ENCODE results near the gene KDM4C. TPM values are rescaled to one million over a fixed set of nuclear protein-coding genes. Genes with fewer than 3 reads are reported as not detected.

KDM4C gene
- total RNA-seq, 2 experiments from 2014 or later, result 60.1 to 61.3 TPM

GRCh38 chr9:6897898-6898302 is 140.1 kb downstream of the KDM4C start:
- DNase-seq, result no peak
- peaks cover 79% of the 10 kb centered on the region for H3K4me1 Mint-ChIP-seq (ENCODE audit: low read depth)
- intact Hi-C loops (cut with DNase I, micrococcal nuclease), result no loop called here
- H3K9me3 Mint-ChIP-seq, result no peaks in the 10 kb centered on the region
- ChIA-PET POLR2A (interaction anchor here (1.3 kb wide), 1 partner anchor 140 kb away, joined by 4 read pairs; the partner anchor contains the start of gene KDM4C), CTCF (no interaction called here)
- no peaks in the 10 kb centered on the region for H3K9me3 ChIP-seq (ENCODE audit: control insufficient read depth in 1 of 2, insufficient read depth in 1 of 2, low read length in 2 of 2)
- H3K27ac Mint-ChIP-seq, result no peak overlapping the region
- H3K4me1 ChIP-seq (ENCODE audit: insufficient read depth, low read length), result peaks cover 5% of the 10 kb centered on the region
- ATAC-seq (ENCODE audit: poor library complexity), result no peak
- peaks cover 37% of the 10 kb centered on the region for H3K36me3 ChIP-seq (ENCODE audit: insufficient read depth, low read length)
- H3K27me3 Mint-ChIP-seq, result no peaks in the 10 kb centered on the region
- H3K27ac ChIP-seq (ENCODE audit: low read depth in 1 of 2, low read length in 2 of 2), result no peak overlapping the region
- no peak overlapping the region for H3K4me3 ChIP-seq (ENCODE audit: low read length)
- TF ChIP-seq, protein P1, sequence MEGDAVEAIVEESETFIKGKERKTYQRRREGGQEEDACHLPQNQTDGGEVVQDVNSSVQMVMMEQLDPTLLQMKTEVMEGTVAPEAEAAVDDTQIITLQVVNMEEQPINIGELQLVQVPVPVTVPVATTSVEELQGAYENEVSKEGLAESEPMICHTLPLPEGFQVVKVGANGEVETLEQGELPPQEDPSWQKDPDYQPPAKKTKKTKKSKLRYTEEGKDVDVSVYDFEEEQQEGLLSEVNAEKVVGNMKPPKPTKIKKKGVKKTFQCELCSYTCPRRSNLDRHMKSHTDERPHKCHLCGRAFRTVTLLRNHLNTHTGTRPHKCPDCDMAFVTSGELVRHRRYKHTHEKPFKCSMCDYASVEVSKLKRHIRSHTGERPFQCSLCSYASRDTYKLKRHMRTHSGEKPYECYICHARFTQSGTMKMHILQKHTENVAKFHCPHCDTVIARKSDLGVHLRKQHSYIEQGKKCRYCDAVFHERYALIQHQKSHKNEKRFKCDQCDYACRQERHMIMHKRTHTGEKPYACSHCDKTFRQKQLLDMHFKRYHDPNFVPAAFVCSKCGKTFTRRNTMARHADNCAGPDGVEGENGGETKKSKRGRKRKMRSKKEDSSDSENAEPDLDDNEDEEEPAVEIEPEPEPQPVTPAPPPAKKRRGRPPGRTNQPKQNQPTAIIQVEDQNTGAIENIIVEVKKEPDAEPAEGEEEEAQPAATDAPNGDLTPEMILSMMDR (IDR thresholded peaks at IDR 0.05), result no peak
- peaks cover 60% of the 10 kb centered on the region for H3K36me3 Mint-ChIP-seq (ENCODE audit: low read depth)
- H3K27me3 ChIP-seq (ENCODE audit: control insufficient read depth in 1 of 2, insufficient read depth in 2 of 2, low read length in 2 of 2), result no peaks in the 10 kb centered on the region
- no peak overlapping the region for H3K4me3 Mint-ChIP-seq

DNA sequence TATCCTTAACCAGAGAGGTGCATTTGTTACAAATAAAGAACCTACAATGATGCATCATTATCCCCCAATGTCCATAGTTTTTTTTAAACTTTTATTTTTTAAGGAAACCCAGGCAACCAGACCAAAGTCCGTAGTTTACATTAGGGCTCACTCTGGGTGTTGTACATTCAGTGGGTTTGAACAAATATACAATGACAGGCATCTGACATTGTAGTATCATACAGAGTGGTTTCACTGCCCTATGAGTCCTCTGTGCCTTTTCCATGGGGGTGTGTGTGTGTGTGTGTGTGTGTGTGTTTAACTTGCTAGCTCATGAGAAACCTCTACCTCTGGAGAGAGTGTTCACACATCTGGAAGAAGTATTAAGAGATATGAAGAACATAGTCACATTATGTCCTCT is 141.5 kb downstream of the KDM4C start:
- Histone ChIP-seq H3K36me3 (ENCODE audit: insufficient read depth, low read length) (peaks cover 29% of the 10 kb centered on the region), H3K4me3 (ENCODE audit: low read length) (no peak overlapping the region), H3K27ac (ENCODE audit: low read depth in 1 of 2, low read length in 2 of 2) (no peak overlapping the region), H3K9me3 (ENCODE audit: control insufficient read depth in 1 of 2, insufficient read depth in 1 of 2, low read length in 2 of 2) (no peaks in the 10 kb centered on the region), H3K27me3 (ENCODE audit: control insufficient read depth in 1 of 2, insufficient read depth in 2 of 2, low read length in 2 of 2) (no peaks in the 10 kb centered on the region), H3K4me1 (ENCODE audit: insufficient read depth, low read length) (no peaks in the 10 kb centered on the region)
- no peak for ATAC-seq (ENCODE audit: poor library complexity)
- H3K4me1 Mint-ChIP-seq (ENCODE audit: low read depth), result peaks cover 66% of the 10 kb centered on the region
- POLR2A ChIA-PET, result no interaction called here
- intact Hi-C loops (cut with DNase I, micrococcal nuclease), result no loop called here
- TF ChIP-seq, protein P1 (IDR thresholded peaks at IDR 0.05), result no peak
- no peak overlapping the region for H3K4me3 Mint-ChIP-seq
- H3K27ac Mint-ChIP-seq, result peak overlapping the region; percentile 8
- H3K9me3 Mint-ChIP-seq, result no peaks in the 10 kb centered on the region
- H3K36me3 Mint-ChIP-seq (ENCODE audit: low read depth), result peaks cover 48% of the 10 kb centered on the region
- CTCF ChIA-PET, result no interaction called here
- no peaks in the 10 kb centered on the region for H3K27me3 Mint-ChIP-seq
- no peak for DNase-seq

- Mint-ChIP-seq H3K27me3 (no peaks in the 10 kb centered on the region), H3K27ac (peak overlapping the region; percentile 8), H3K4me1 (ENCODE audit: low read depth) (peaks cover 60% of the 10 kb centered on the region), H3K9me3 (no peaks in the 10 kb centered on the region), H3K36me3 (ENCODE audit: low read depth) (peaks cover 51% of the 10 kb centered on the region), H3K4me3 (no peak overlapping the region)
- TF ChIP-seq, protein P1 (IDR thresholded peaks at IDR 0.05), result no peak
- Histone ChIP-seq H3K4me3 (ENCODE audit: low read length) (no peak overlapping the region), H3K27ac (ENCODE audit: low read depth in 1 of 2, low read length in 2 of 2) (no peak overlapping the region), H3K36me3 (ENCODE audit: insufficient read depth, low read length) (peaks cover 29% of the 10 kb centered on the region), H3K4me1 (ENCODE audit: insufficient read depth, low read length) (no peaks in the 10 kb centered on the region), H3K9me3 (ENCODE audit: control insufficient read depth in 1 of 2, insufficient read depth in 1 of 2, low read length in 2 of 2) (no peaks in the 10 kb centered on the region), H3K27me3 (ENCODE audit: control insufficient read depth in 1 of 2, insufficient read depth in 2 of 2, low read length in 2 of 2) (no peaks in the 10 kb centered on the region)
- DNase-seq (no peak), ATAC-seq (ENCODE audit: poor library complexity) (no peak)
- intact Hi-C loops (cut with DNase I, micrococcal nuclease), result no loop called here
- ChIA-PET POLR2A (no interaction called here), CTCF (interaction anchor here (0.6 kb wide), 1 partner anchor 218 kb away, joined by 3 read pairs; no protein-coding TSS in a partner anchor)
These were observed 142.7 kb downstream of the KDM4C start for GRCh38 chr9:6900440-6900883.
